Neural cell (in vitro differentiated cells): ENCODE results near the gene GSC. TPM values are rescaled to one million over a fixed set of nuclear protein-coding genes. Genes with fewer than 3 reads are reported as not detected.

ENCODE experiments used
- H2AFZ ChIP-seq: fragments of 200-600, 300-800 bp; sonication (generic), shearing (Covaris generic); 2 replicates; pipeline ENCODE4 v1.6.0; 2014; ENCODE audit warnings: low read depth, mild to moderate bottlenecking, antibody characterized with exemption, low read length, moderate library complexity
- H3F3A ChIP-seq: fragments of 200-600 bp; shearing (Covaris generic); 2 replicates; pipeline ENCODE4 v1.6.1; 2016; ENCODE audit warnings: mild to moderate bottlenecking, moderate library complexity, mixed read lengths, antibody characterized with exemption, low read length; ENCODE audit not compliant: insufficient read depth, poor library complexity, severe bottlenecking
- H3K27ac ChIP-seq: fragments of 200-600, 300-800 bp; sonication (generic), shearing (Covaris generic); 2 replicates; pipeline ENCODE4 v1.5.1; 2014; ENCODE audit warnings: mild to moderate bottlenecking, low read length, moderate library complexity
- H3K27me3 ChIP-seq: fragments of 300-800, 200-600 bp; sonication (generic), shearing (Covaris generic); 2 replicates; pipeline ENCODE4 v1.6.0; 2014; ENCODE audit warnings: mild to moderate bottlenecking, low read depth, low read length, moderate library complexity; ENCODE audit not compliant: insufficient read depth
- H3K36me3 ChIP-seq: fragments of 300-800, 200-600 bp; sonication (generic), shearing (Covaris generic); 2 replicates; pipeline ENCODE4 v1.5.1; 2014; ENCODE audit warnings: mild to moderate bottlenecking, antibody characterized with exemption, low read length, moderate library complexity; ENCODE audit not compliant: insufficient read depth
- H3K4me2 ChIP-seq: fragments of 300-800, 200-600 bp; sonication (generic), shearing (Covaris generic); 2 replicates; pipeline ENCODE4 v1.6.0; 2014; ENCODE audit warnings: mild to moderate bottlenecking, low read length
- H3K4me3 ChIP-seq: fragments of 300-800, 200-600 bp; sonication (generic), shearing (Covaris generic); 2 replicates; pipeline ENCODE4 v1.5.1; 2014; ENCODE audit warnings: mild to moderate bottlenecking, low read length, moderate library complexity
- H3K79me2 ChIP-seq: fragments of 200-600 bp; shearing (Covaris generic); replicated peaks from 2 replicates; pipeline ENCODE4 v1.6.0; 2014; ENCODE audit warnings: mild to moderate bottlenecking, low read length, moderate library complexity; ENCODE audit not compliant: insufficient read depth
- H3K9ac ChIP-seq: fragments of 300-800, 200-600 bp; sonication (generic), shearing (Covaris generic); 2 replicates; pipeline ENCODE4 v1.6.1; 2016; ENCODE audit warnings: mild to moderate bottlenecking, low read length, mixed read lengths
- H3K9me2 ChIP-seq: fragments of 200-600 bp; shearing (Covaris generic); 2 replicates; pipeline ENCODE4 v1.6.1; 2016; ENCODE audit warnings: mild to moderate bottlenecking, low read length, mixed read lengths; ENCODE audit not compliant: insufficient read depth
- H3K9me3 ChIP-seq: fragments of 200-600, 300-800 bp; sonication (generic), shearing (Covaris generic); 2 replicates; pipeline ENCODE4 v1.6.1; 2016; ENCODE audit warnings: mild to moderate bottlenecking, mixed run types, low read length, moderate library complexity, mixed read lengths
- H4K20me1 ChIP-seq: fragments of 200-600 bp; shearing (Covaris generic); 2 replicates; pipeline ENCODE4 v1.6.1; 2016; ENCODE audit warnings: mild to moderate bottlenecking, mixed run types; ENCODE audit not compliant: insufficient read depth
- EP300 ChIP-seq: fragments of 450-650 bp; conservative IDR thresholded peaks from 2 replicates; pipeline ENCODE4 v1.6.1; 2014; ENCODE audit warnings: antibody characterized with exemption, mild to moderate bottlenecking, moderate library complexity; ENCODE audit not compliant: poor library complexity, severe bottlenecking
- EZH2 ChIP-seq: fragments of 200-600, 300-800 bp; shearing (Covaris generic), sonication (generic); IDR thresholded peaks from 2 replicates; pipeline ENCODE4 v1.6.1; 2014; ENCODE audit warnings: antibody characterized with exemption, low read length, borderline replicate concordance, mild to moderate bottlenecking; ENCODE audit not compliant: insufficient read depth, poor library complexity, severe bottlenecking
- MXI1 ChIP-seq: fragments of 450-650 bp; conservative IDR thresholded peaks from 2 replicates; pipeline ENCODE4 v1.6.1; 2014; ENCODE audit warnings: antibody characterized with exemption, mild to moderate bottlenecking; ENCODE audit not compliant: poor library complexity, severe bottlenecking
- POLR2AphosphoS5 ChIP-seq: IDR thresholded peaks from 2 replicates; pipeline ENCODE4 v1.6.1; 2012
- RAD21 ChIP-seq: fragments of 450-650 bp; conservative IDR thresholded peaks from 2 replicates; pipeline ENCODE4 v1.6.1; 2014; ENCODE audit warnings: antibody characterized with exemption, mild to moderate bottlenecking, moderate library complexity
- SMC3 ChIP-seq: fragments of 450-650 bp; conservative IDR thresholded peaks from 2 replicates; pipeline ENCODE4 v1.6.1; 2014; ENCODE audit warnings: antibody characterized with exemption, mild to moderate bottlenecking, moderate library complexity; ENCODE audit not compliant: poor library complexity
- TAF1 ChIP-seq: IDR thresholded peaks from 2 replicates; pipeline ENCODE4 v1.6.1; 2012; ENCODE audit warnings: low read depth
- polyA plus RNA-seq: library from polyadenylated mRNA; depleted of rRNA; stranded (reverse); fragments of >200 nt; gene quantifications from 2 replicates; pipeline ENCODE4 v1.2.3, GENCODE V29; 2014
- TF ChIP-seq, protein P1 (sequence below): IDR thresholded peaks from 2 replicates; pipeline ENCODE4 v1.6.1; 2012; ENCODE audit warnings: borderline replicate concordance
- TF ChIP-seq, protein P2 (sequence below): fragments of 450-650 bp; IDR thresholded peaks from 2 replicates; pipeline ENCODE4 v1.5.1; 2014; ENCODE audit warnings: antibody characterized with exemption, mild to moderate bottlenecking, moderate library complexity; ENCODE audit not compliant: poor library complexity, severe bottlenecking

The GSC gene
- polyA plus RNA-seq, 1 donor from 2014 or later = 0.45 TPM

DNA sequence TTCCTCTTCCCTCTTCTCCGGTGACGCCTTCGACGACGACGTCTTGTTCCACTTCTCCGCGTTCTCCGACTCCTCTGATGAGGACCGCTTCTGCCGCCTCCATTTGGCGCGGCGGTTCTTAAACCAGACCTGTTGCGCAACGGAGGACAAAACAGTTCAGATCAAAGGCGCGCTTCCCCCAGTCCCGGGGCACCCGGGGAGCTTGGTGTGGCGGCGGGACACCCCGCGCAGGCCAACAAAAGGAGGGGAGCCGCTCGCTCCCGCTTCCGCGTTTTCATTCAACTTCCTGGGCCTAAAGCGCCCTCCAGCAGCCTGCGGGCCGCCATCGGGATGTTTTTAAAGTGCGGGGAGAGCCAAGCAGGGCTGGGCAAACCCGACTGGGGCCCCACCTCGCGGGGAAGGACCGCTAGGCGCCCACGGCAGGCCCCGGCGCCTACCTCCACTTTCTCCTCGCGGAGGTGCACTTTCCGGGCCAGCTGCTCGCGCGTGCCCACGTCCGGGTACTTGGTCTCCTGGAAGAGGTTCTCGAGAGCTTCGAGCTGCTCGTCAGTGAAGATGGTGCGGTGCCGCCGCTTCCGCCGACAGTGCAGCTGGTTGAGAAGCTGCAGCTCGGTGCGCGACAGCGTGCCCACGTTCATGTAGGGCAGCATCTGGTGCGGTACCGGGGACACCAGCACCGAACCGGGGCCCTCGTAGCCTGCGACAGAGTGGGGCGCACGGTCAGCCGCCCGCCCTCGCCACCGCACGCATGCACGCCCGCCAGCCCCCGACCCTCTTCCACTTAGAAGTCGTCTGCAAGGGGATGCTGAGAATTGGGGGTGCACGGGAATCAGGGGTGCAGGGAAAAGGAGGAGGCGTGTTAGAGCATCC is 1.2 kb downstream of the GSC start:
- H3K27ac ChIP-seq = no peak overlapping the region
- H3K9ac ChIP-seq = no peak overlapping the region
- H3K4me3 ChIP-seq = peak overlapping the region; percentile 64
- H2AFZ ChIP-seq = no peak overlapping the region
- H3K9me3 ChIP-seq = no peaks in the 10 kb centered on the region
- H3K79me2 ChIP-seq = no peaks in the 10 kb centered on the region
- no peaks in the 10 kb centered on the region for H3K9me2 ChIP-seq
- H3K36me3 ChIP-seq = no peaks in the 10 kb centered on the region
- H4K20me1 ChIP-seq = no peaks in the 10 kb centered on the region
- H3K4me2 ChIP-seq = no peak overlapping the region
- no peaks in the 10 kb centered on the region for H3F3A ChIP-seq
- H3K27me3 ChIP-seq = peaks cover 95% of the 10 kb centered on the region
- TF ChIP-seq EP300 (no peak), EZH2 (peak; percentile 87)

DNA sequence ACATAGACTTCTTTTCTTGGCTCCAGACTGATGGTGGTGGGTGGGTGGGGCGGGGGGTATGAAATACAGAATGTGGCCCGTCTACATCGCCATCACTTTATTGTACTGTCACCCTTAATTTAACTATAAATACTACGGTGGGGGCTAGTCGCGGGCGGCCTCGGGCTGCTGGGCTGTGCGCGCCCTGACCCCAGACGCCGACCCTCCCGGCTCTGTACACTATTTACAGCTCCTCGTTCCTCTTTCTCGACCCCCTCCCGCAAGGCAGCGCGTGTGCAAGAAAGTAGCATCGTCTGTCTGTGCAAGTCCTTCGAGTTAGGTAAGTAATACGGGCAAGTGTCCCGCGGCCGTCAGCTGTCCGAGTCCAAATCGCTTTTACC is 1.8 kb downstream of the GSC start:
- no peak overlapping the region for H3K4me2 ChIP-seq
- H4K20me1 ChIP-seq = no peaks in the 10 kb centered on the region
- no peaks in the 10 kb centered on the region for H3K79me2 ChIP-seq
- H3K9me3 ChIP-seq = no peaks in the 10 kb centered on the region
- no peak overlapping the region for H2AFZ ChIP-seq
- H3K27ac ChIP-seq = no peak overlapping the region
- H3K36me3 ChIP-seq = no peaks in the 10 kb centered on the region
- TF ChIP-seq RAD21 (no peak), TAF1 (no peak), EP300 (no peak), SMC3 (no peak), EZH2 (no peak), MXI1 (no peak), POLR2AphosphoS5 (no peak)
- TF ChIP-seq, protein P1, sequence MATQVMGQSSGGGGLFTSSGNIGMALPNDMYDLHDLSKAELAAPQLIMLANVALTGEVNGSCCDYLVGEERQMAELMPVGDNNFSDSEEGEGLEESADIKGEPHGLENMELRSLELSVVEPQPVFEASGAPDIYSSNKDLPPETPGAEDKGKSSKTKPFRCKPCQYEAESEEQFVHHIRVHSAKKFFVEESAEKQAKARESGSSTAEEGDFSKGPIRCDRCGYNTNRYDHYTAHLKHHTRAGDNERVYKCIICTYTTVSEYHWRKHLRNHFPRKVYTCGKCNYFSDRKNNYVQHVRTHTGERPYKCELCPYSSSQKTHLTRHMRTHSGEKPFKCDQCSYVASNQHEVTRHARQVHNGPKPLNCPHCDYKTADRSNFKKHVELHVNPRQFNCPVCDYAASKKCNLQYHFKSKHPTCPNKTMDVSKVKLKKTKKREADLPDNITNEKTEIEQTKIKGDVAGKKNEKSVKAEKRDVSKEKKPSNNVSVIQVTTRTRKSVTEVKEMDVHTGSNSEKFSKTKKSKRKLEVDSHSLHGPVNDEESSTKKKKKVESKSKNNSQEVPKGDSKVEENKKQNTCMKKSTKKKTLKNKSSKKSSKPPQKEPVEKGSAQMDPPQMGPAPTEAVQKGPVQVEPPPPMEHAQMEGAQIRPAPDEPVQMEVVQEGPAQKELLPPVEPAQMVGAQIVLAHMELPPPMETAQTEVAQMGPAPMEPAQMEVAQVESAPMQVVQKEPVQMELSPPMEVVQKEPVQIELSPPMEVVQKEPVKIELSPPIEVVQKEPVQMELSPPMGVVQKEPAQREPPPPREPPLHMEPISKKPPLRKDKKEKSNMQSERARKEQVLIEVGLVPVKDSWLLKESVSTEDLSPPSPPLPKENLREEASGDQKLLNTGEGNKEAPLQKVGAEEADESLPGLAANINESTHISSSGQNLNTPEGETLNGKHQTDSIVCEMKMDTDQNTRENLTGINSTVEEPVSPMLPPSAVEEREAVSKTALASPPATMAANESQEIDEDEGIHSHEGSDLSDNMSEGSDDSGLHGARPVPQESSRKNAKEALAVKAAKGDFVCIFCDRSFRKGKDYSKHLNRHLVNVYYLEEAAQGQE = no peak
- TF ChIP-seq, protein P2, sequence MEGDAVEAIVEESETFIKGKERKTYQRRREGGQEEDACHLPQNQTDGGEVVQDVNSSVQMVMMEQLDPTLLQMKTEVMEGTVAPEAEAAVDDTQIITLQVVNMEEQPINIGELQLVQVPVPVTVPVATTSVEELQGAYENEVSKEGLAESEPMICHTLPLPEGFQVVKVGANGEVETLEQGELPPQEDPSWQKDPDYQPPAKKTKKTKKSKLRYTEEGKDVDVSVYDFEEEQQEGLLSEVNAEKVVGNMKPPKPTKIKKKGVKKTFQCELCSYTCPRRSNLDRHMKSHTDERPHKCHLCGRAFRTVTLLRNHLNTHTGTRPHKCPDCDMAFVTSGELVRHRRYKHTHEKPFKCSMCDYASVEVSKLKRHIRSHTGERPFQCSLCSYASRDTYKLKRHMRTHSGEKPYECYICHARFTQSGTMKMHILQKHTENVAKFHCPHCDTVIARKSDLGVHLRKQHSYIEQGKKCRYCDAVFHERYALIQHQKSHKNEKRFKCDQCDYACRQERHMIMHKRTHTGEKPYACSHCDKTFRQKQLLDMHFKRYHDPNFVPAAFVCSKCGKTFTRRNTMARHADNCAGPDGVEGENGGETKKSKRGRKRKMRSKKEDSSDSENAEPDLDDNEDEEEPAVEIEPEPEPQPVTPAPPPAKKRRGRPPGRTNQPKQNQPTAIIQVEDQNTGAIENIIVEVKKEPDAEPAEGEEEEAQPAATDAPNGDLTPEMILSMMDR = no peak
- H3K4me3 ChIP-seq = peak overlapping the region; percentile 64
- peaks cover 89% of the 10 kb centered on the region for H3K27me3 ChIP-seq
- no peak overlapping the region for H3K9ac ChIP-seq
- H3F3A ChIP-seq = no peaks in the 10 kb centered on the region
- H3K9me2 ChIP-seq = no peaks in the 10 kb centered on the region
